Caco-2 (cell line): ENCODE measurements around the gene PRKAG2. TPM values are rescaled to one million over a fixed set of nuclear protein-coding genes. Genes with fewer than 3 reads are reported as not detected.

Experiments used
- BruUV-seq: library from RNA; stranded (reverse); fragments of 400-500 nt; replicated peaks from 2 replicates; lab custom pipeline; 2021; lab: Mats Ljungman, UMichigan
- CTCF ChIA-PET: fragments of 300-600 bp; sonication (Branson Sonifier 250); formaldehyde crosslinking; loops from one replicate; lab custom pipeline; 2022; ENCODE audit warnings: antibody characterized with exemption; lab: Charles Lee
- POLR2A ChIA-PET: fragments of 300-600 bp; sonication (Branson Sonifier 250); formaldehyde crosslinking; loops from one replicate; lab custom pipeline; 2022; ENCODE audit warnings: antibody characterized with exemption; lab: Charles Lee
- DNase-seq, 2 experiments: peaks; one replicate each; pipeline versions ENCODE4 v3.0.0 to v3.0.0-alpha.2; 2020 to 2022
- H3K27me3 ChIP-seq: replicated peaks from 2 replicates; pipeline ENCODE4 v1.6.0; 2011; ENCODE audit warnings: low read length; ENCODE audit not compliant: control insufficient read depth, insufficient read depth
- H3K36me3 ChIP-seq: 2 replicates; pipeline ENCODE4 v1.5.1; 2011; ENCODE audit warnings: low read length; ENCODE audit not compliant: control insufficient read depth, insufficient read depth
- H3K4me1 ChIP-seq: fragments of 250-450 bp; sonication (Bioruptor Pico); 2 replicates; pipeline ENCODE4 v1.5.1; 2020; ENCODE audit warnings: mild to moderate bottlenecking
- H3K4me3 ChIP-seq: 2 replicates; pipeline ENCODE4 v1.5.1; 2011; ENCODE audit warnings: low read depth, mild to moderate bottlenecking, control low read depth, low read length
- H3K9me3 ChIP-seq: fragments of 250-450 bp; sonication (Bioruptor Pico); 2 replicates; pipeline ENCODE4 v1.5.1; 2020; ENCODE audit warnings: mild to moderate bottlenecking, moderate library complexity
- H3K27ac Mint-ChIP-seq: one replicate; pipeline ENCODE4 v1.8.0; 2022; ENCODE audit warnings: mixed read lengths; ENCODE audit not compliant: unreplicated experiment
- H3K27me3 Mint-ChIP-seq: one replicate; pipeline ENCODE4 v1.8.0; 2022; ENCODE audit warnings: mixed read lengths; ENCODE audit not compliant: insufficient read depth, unreplicated experiment
- H3K36me3 Mint-ChIP-seq: one replicate; pipeline ENCODE4 v1.8.0; 2022; ENCODE audit warnings: mild to moderate bottlenecking, mixed read lengths; ENCODE audit not compliant: insufficient read depth, unreplicated experiment
- H3K4me1 Mint-ChIP-seq: one replicate; pipeline ENCODE4 v1.8.0; 2022; ENCODE audit warnings: low read depth, mixed read lengths; ENCODE audit not compliant: unreplicated experiment
- H3K4me3 Mint-ChIP-seq: one replicate; pipeline ENCODE4 v1.8.0; 2022; ENCODE audit warnings: mild to moderate bottlenecking, moderate library complexity, mixed read lengths; ENCODE audit not compliant: unreplicated experiment
- H3K9me3 Mint-ChIP-seq: one replicate; pipeline ENCODE4 v1.8.0; 2022; ENCODE audit warnings: mixed read lengths; ENCODE audit not compliant: unreplicated experiment
- CTCF ChIP-seq, 2 experiments: fragments of 200-600 bp in 1 of 2; IDR thresholded peaks; 1 replicate in 1 of 2; 2 replicates in 1 of 2; pipeline versions ENCODE4 v1.5.1 to v1.8.0; 2011 to 2022; ENCODE audit warnings: antibody characterized with exemption in 1 of 2, control low read depth in 1 of 2, inconsistent platforms in 1 of 2, low read depth in 1 of 2, low read length in 1 of 2, mild to moderate bottlenecking in 1 of 2, moderate library complexity in 1 of 2; ENCODE audit not compliant: insufficient read depth in 1 of 2, severe bottlenecking in 1 of 2, unreplicated experiment in 1 of 2
- intact Hi-C: fragments of 100-400 bp; cut with micrococcal nuclease; formaldehyde crosslinking; loops from one replicate; pipeline ENCODE4 v1.10.0; 2022; ENCODE audit not compliant: unreplicated experiment
- total RNA-seq: library from RNA; stranded (reverse); gene quantifications from 2 replicates; pipeline ENCODE4 v1.2.3, GENCODE V29; 2022

PRKAG2 gene
- total RNA-seq, 1 experiment from 2014 or later = 15.9 TPM

GRCh38 chr7:151549083-151549482 lies 327.8 kb downstream of the PRKAG2 start:
- BruUV-seq = no TSS peak
- Mint-ChIP-seq H3K9me3 (no peaks in the 10 kb centered on the region), H3K27me3 (peaks cover 3% of the 10 kb centered on the region), H3K27ac (no peak overlapping the region), H3K36me3 (no peaks in the 10 kb centered on the region), H3K4me1 (peaks cover 16% of the 10 kb centered on the region), H3K4me3 (no peak overlapping the region)
- Histone ChIP-seq H3K9me3 (no peaks in the 10 kb centered on the region), H3K4me1 (0 out of 2 replicates have a peak, but pooled peaks cover 6% of the 10 kb centered on the region), H3K4me3 (no peak overlapping the region), H3K27me3 (no peaks in the 10 kb centered on the region), H3K36me3 (no peaks in the 10 kb centered on the region)
- intact Hi-C loops = no loop called here
- no peak for TF ChIP-seq CTCF (IDR thresholded peaks at IDR 0.05; ENCODE audit: insufficient read depth in 1 of 2, low read depth in 1 of 2, low read length in 1 of 2, severe bottlenecking in 1 of 2, unreplicated experiment in 1 of 2)
- CTCF ChIA-PET = no interaction called here
- DNase-seq = no peak
- POLR2A ChIA-PET = no interaction called here

GRCh38 chr7:151544183-151544582 lies 332.7 kb downstream of the PRKAG2 start:
- POLR2A ChIA-PET = no interaction called here
- Mint-ChIP-seq H3K27me3 (peaks cover 3% of the 10 kb centered on the region), H3K4me3 (no peak overlapping the region), H3K4me1 (no peaks in the 10 kb centered on the region), H3K36me3 (peaks cover 2% of the 10 kb centered on the region), H3K27ac (no peak overlapping the region), H3K9me3 (no peaks in the 10 kb centered on the region)
- no peaks in the 10 kb centered on the region for H3K36me3 ChIP-seq
- BruUV-seq = no TSS peak
- H3K27me3 ChIP-seq = no peaks in the 10 kb centered on the region
- no peak for DNase-seq
- H3K4me3 ChIP-seq = no peak overlapping the region
- no peaks in the 10 kb centered on the region for H3K9me3 ChIP-seq
- TF ChIP-seq CTCF (IDR thresholded peaks at IDR 0.05; ENCODE audit: insufficient read depth in 1 of 2, low read depth in 1 of 2, low read length in 1 of 2, severe bottlenecking in 1 of 2, unreplicated experiment in 1 of 2) = no peak
- CTCF ChIA-PET = no interaction called here
- intact Hi-C loops = no loop called here
- no peaks in the 10 kb centered on the region for H3K4me1 ChIP-seq

- H3K9me3 Mint-ChIP-seq = no peaks in the 10 kb centered on the region
- no peak overlapping the region for H3K27ac Mint-ChIP-seq
- Histone ChIP-seq H3K4me3 (no peak overlapping the region), H3K27me3 (no peaks in the 10 kb centered on the region), H3K4me1 (no peaks in the 10 kb centered on the region), H3K36me3 (no peaks in the 10 kb centered on the region), H3K9me3 (no peaks in the 10 kb centered on the region)
- no peak for TF ChIP-seq CTCF (IDR thresholded peaks at IDR 0.05; ENCODE audit: insufficient read depth in 1 of 2, low read depth in 1 of 2, low read length in 1 of 2, severe bottlenecking in 1 of 2, unreplicated experiment in 1 of 2)
- POLR2A ChIA-PET = no interaction called here
- no peak for DNase-seq
- no peaks in the 10 kb centered on the region for H3K4me1 Mint-ChIP-seq
- CTCF ChIA-PET = no interaction called here
- peaks cover 5% of the 10 kb centered on the region for H3K36me3 Mint-ChIP-seq
- BruUV-seq = no TSS peak
- intact Hi-C loops = no loop called here
- no peak overlapping the region for H3K4me3 Mint-ChIP-seq
- H3K27me3 Mint-ChIP-seq = peaks cover 3% of the 10 kb centered on the region
Observed at GRCh38 chr7:151542606-151543130, 334.2 kb downstream of the PRKAG2 start.
